Heart left ventricle (tissue), 13 donors: ENCODE results near the gene GTF2F1.

Experiments
- CTCF ChIP-seq, 12 donors: fragments of 200-600 bp; sonication (generic) in 4 of 12; IDR thresholded peaks; one replicate each; pipeline versions ENCODE4 v1.5.0 to v1.8.0; 2018 to 2022; ENCODE audit warnings: antibody characterized with exemption in 12 of 12, mild to moderate bottlenecking in 5 of 12
- POLR2A ChIP-seq, 2 donors: fragments of 450-650 bp; IDR thresholded peaks; one replicate each; pipeline ENCODE4 v1.6.1; 2017; ENCODE audit warnings: antibody characterized with exemption in 2 of 2, mild to moderate bottlenecking in 2 of 2, moderate library complexity in 2 of 2
- donor health status: ischemic (EF 13 %, LVEDD 7.1; RV severe dilation, severe dysfunction).
- donor health status: DM: no; HTN: yes; CAD: no.
- donor health status: DM: no; HTN: no; CAD: no.
- donor health status: ischemic (EF 25% LVEDD 6.9; RV normal size, moderate dysfunction).
- donor health status: ischemic (EF 25% LVEDD 5.7; RV mildly dilated, moderate dysfunction).
- donor health status: ischemic (EF 35%, LVEDD 5.7; RV mildly dilated, moderate dysfunction).
- donor health status: nonischemic (EF 11% LVEDD 7.7; RV severe dilation, severe dysfunction).
- donor health status: DM: yes; HTN: yes; CAD: no.
- donor health status: PGD.
- donor health status: ischemic (EF 29% LVEDD 5.4; RV normal size, mild dysfunction).
- donor health status: nonischemic (EF 23%, LVEDD 6.1; RV moderate dilation, normal function).

GRCh38 chr19:6343462-6343861, 49.5 kb downstream of the GTF2F1 start:
- TF ChIP-seq CTCF (IDR thresholded peaks at IDR 0.05): no peak
- no peak for TF ChIP-seq POLR2A (IDR thresholded peaks at IDR 0.05)
